AG10803 (cell line): ENCODE measurements around the gene PPP1CC.

Experiments
- DNase-seq: peaks from one replicate; pipeline ENCODE4 v3.0.0; 2010; ENCODE audit warnings: low read depth
- H3K4me3 ChIP-seq: 2 replicates; pipeline ENCODE4 v1.5.1; 2011; ENCODE audit warnings: mild to moderate bottlenecking, low read length, control low read depth
- TF ChIP-seq, protein P1 (sequence below): conservative IDR thresholded peaks from 2 replicates; pipeline ENCODE4 v1.5.1; 2011; ENCODE audit warnings: mild to moderate bottlenecking, low read length, control low read depth, inconsistent platforms

The PPP1CC gene

DNA sequence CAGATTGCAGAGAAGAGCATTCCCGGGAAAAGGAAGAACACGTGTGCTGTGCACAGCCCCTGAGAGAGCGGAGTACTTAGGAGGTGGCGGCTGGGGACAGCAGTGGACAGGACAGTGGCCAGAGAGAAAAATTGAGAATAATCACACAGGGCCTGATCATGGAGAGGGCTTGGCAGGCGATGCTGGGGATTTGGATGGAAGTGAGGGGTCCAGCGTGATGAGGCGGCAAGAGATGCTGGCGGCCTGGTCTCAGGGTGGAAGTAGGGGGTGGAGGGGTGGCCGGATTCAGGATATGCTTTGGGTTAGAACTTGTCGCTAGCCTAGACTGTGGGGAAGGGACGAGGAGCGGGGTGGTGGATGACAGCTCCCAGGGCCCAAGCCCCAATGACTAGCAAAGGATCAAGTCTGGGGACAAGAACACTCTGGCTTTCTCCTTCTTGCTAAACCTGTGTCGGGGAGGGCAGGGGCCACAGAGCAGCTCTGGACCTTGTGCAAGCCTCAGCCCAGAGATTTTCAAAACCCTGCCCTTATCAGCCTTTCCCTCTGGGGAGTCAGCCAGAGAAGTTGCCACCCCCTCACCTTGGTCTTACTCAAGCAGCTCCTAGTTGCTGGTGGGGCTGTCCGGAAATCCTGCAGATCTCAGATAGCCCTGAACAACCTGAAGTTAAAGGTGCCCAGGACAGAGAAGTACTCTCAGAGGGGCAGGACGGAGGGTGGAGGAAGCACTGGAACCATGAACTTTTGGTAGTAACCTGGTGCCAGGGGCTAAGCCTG is 55.1 kb downstream of the PPP1CC start:
- TF ChIP-seq, protein P1, sequence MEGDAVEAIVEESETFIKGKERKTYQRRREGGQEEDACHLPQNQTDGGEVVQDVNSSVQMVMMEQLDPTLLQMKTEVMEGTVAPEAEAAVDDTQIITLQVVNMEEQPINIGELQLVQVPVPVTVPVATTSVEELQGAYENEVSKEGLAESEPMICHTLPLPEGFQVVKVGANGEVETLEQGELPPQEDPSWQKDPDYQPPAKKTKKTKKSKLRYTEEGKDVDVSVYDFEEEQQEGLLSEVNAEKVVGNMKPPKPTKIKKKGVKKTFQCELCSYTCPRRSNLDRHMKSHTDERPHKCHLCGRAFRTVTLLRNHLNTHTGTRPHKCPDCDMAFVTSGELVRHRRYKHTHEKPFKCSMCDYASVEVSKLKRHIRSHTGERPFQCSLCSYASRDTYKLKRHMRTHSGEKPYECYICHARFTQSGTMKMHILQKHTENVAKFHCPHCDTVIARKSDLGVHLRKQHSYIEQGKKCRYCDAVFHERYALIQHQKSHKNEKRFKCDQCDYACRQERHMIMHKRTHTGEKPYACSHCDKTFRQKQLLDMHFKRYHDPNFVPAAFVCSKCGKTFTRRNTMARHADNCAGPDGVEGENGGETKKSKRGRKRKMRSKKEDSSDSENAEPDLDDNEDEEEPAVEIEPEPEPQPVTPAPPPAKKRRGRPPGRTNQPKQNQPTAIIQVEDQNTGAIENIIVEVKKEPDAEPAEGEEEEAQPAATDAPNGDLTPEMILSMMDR = no peak
- no peak for DNase-seq
- H3K4me3 ChIP-seq = no peak overlapping the region

DNA sequence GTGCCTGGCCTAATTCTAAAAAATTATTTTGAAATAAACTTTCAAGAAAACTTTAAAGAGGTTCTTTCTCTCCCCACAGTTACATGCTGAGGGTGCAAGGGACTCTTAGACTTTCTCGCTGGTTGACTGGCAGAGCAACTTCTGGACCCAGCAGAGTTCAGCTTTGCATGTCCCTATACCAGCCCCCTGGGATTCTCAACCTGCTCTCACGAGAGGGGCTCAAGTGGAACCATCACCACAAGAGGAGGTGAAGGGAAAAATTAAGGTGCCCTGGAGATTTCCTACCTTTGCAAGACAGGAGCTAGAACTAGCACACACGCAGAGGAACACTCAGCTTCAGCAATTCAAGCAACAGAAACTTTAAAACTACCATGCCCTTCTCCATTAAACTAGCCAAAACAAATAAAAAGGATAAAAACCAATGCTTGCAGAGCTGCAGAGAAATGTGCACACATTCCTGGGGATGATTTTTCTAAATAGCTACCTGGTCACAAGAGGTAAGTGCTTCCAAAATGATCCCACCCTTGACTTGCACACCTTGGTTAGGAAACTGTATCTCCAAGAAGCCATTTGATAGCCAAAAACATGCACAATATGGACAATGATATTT is 56.3 kb downstream of the PPP1CC start:
- TF ChIP-seq, protein P1 = no peak
- DNase-seq = no peak
- no peak overlapping the region for H3K4me3 ChIP-seq

DNA sequence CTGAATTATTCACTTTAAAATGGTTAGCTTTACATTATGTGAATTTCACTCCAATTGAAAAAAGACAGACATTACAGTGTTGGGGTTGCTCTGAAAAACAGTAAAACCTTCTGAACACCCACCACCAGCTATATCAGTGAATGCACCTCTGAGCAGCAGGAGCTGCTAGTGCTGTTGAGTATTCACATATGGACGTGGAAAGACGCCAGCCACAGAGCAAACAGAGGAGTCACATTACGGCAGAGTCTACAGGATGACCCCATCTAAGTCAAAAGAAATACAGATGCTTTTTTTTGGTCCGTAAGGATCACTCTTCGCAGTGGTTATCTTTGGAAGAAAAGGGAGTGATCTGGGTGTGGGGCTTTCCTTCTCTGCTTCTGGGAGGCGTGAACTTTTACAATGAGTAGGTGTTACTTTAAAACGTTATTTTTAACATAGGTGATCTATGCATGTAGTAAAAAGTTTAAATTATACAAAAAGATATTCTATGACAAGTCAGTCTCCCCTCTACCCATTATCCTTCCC is 58.3 kb downstream of the PPP1CC start:
- TF ChIP-seq, protein P1 = no peak
- DNase-seq = no peak
- no peak overlapping the region for H3K4me3 ChIP-seq

DNA sequence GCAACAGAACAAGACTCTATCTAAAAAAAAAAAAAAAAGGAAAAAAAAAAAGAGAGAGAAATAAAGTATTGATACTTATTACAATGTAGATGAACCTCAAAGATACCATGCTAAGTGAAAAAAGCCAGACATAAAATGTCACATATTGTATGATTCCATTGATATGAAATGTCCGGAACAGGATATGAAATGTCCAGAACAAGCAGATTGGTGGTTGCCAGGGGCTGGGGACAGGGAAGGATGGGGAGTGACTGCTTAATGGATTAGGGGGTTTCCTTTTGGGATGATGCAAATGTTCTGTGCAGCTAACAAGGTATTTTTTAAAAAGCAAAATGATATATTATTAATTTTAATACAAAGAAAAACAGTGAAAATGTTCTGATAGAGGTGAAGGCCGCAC is 58.8 kb downstream of the PPP1CC start:
- no peak overlapping the region for H3K4me3 ChIP-seq
- no peak for DNase-seq
- TF ChIP-seq, protein P1 = no peak

DNA sequence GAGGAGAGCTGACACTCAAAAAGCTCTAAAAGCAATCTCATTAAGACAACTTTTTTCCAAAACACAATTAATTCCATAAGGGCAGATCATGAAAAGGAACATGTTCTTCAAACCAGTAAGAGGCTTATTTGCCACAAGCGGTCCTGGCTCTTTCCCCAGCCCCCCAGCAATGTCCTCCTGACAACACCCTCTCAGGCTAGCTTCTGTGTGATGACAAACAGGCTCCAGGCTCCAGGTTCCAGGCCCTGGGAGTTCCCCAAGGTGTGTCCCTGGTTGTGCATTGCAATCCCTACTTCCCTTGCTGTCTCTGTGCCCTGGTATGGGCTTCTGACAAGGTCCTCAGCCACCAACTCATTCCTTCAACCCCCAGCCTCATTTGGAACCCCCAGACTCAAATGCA is 62.7 kb downstream of the PPP1CC start:
- H3K4me3 ChIP-seq = no peak overlapping the region
- TF ChIP-seq, protein P1 = no peak
- no peak for DNase-seq

DNA sequence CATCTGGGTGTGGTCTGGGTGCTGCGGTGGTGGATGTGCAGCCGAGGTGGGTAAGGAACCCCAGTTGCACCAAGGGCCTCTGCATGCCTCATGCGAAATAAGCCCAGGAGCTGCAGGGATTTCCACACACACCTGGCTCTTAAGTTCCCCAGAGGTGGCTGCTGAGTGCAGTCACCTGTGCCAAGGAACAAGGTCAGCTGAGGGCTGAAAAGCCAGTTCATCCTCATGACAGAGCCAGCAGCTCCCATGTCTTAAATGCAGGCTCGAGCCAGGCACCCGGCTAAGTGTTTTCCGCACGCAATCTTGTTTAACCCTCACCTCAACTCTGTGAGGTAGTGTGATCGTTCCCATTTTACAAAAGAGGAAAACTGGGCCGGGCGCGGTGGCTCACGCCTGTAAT is 63.5 kb downstream of the PPP1CC start:
- TF ChIP-seq, protein P1 = no peak
- H3K4me3 ChIP-seq = no peak overlapping the region
- DNase-seq = no peak

DNA sequence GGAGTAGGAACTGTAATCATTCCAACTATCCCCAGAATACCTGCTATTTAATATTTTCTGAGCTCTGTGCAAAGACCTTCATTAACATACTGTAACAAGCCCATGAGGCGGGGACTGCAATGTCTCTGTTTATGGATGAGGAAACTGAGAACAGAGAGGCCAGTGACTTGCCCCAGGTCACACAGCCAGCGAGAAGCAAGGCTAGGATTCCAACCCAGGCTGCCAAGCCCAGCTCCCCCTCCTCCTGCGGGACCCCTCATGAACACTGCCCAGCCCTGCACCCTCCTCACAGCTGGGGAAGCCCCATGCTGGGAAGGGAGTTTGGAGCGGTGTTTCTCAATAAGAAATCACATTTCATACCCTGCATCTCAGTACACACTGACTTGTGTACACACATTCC is 64.7 kb downstream of the PPP1CC start:
- TF ChIP-seq, protein P1 = no peak
- H3K4me3 ChIP-seq = no peak overlapping the region
- no peak for DNase-seq
